Fibroblast of skin of back (primary cell): ENCODE results near the gene KCNH6.

Source experiments
- DNase-seq: peaks from one replicate; pipeline ENCODE4 v3.0.0-alpha.2; 2013

Gene KCNH6

GRCh38 chr17:63534816-63535455, 11.8 kb downstream of the KCNH6 start:
- DNase-seq, result no peak

GRCh38 chr17:63535640-63536039, 12.5 kb downstream of the KCNH6 start:
- no peak for DNase-seq

GRCh38 chr17:63537001-63537400, 13.8 kb downstream of the KCNH6 start:
- DNase-seq, result no peak

GRCh38 chr17:63537991-63538692, 15.0 kb downstream of the KCNH6 start:
- no peak for DNase-seq

GRCh38 chr17:63538693-63539595, 15.8 kb downstream of the KCNH6 start:
- no peak for DNase-seq

- DNase-seq, result no peak
Measured at GRCh38 chr17:63540590-63540989, 17.4 kb downstream of the KCNH6 start.

- no peak for DNase-seq
Measured at GRCh38 chr17:63542218-63542545, 19.0 kb downstream of the KCNH6 start.

GRCh38 chr17:63542942-63543821, 20.0 kb downstream of the KCNH6 start:
- DNase-seq, result no peak

- no peak for DNase-seq
Measured at GRCh38 chr17:63543822-63544420, 20.8 kb downstream of the KCNH6 start.

- no peak for DNase-seq
Measured at GRCh38 chr17:63544467-63545301, 21.5 kb downstream of the KCNH6 start.

- DNase-seq, result no peak
Measured at GRCh38 chr17:63546308-63547082, 23.3 kb downstream of the KCNH6 start.

GRCh38 chr17:63547083-63547523, 23.9 kb downstream of the KCNH6 start:
- DNase-seq, result no peak

GRCh38 chr17:63549289-63549945, 26.3 kb downstream of the KCNH6 start:
- DNase-seq, result no peak

GRCh38 chr17:63549946-63550816, 27.0 kb downstream of the KCNH6 start, which contains the start of gene DCAF7:
DCAF7 (plus strand) TSS chr17:63550477; CDS start chr17:63550678, 201 bp downstream.
- DNase-seq, result peak; percentile 100

GRCh38 chr17:63550817-63551639, 27.9 kb downstream of the KCNH6 start:
- peak; percentile 49 for DNase-seq

- no peak for DNase-seq
Measured at GRCh38 chr17:63552211-63552610, 29.1 kb downstream of the KCNH6 start.

GRCh38 chr17:63555500-63556156, 32.5 kb downstream of the KCNH6 start:
- no peak for DNase-seq
